OCI-LY3 (cell line): ENCODE results near the gene NUMBL.

Experiments
- H2AFZ ChIP-seq: fragments of 200-600, 300-600 bp; shearing (Covaris generic); 2 replicates; pipeline ENCODE4 v1.6.0; 2014; ENCODE audit warnings: antibody characterized with exemption, low read depth, low read length
- H3K27ac ChIP-seq: fragments of 200-600, 300-600 bp; sonication (generic); 2 replicates; pipeline ENCODE4 v1.5.1; 2014; ENCODE audit warnings: mild to moderate bottlenecking, low read length, moderate library complexity, mixed read lengths
- H3K27me3 ChIP-seq: fragments of 200-600, 300-600 bp; sonication (generic); 2 replicates; pipeline ENCODE4 v1.6.1; 2014; ENCODE audit warnings: low read depth, low read length, mixed read lengths
- H3K36me3 ChIP-seq: fragments of 200-600, 300-600 bp; sonication (generic); replicated peaks from 2 replicates; pipeline ENCODE3; 2014; ENCODE audit warnings: low read depth, low read length, mixed read lengths
- H3K4me1 ChIP-seq: fragments of 300-600, 200-600 bp; sonication (generic); 2 replicates; pipeline ENCODE4 v1.6.1; 2014; ENCODE audit warnings: low read length, mixed read lengths
- H3K4me2 ChIP-seq: fragments of 200-600, 300-600 bp; sonication (generic); 2 replicates; pipeline ENCODE4 v1.6.1; 2014; ENCODE audit warnings: low read length, mixed read lengths
- H3K4me3 ChIP-seq: fragments of 300-600, 200-600 bp; sonication (generic); 2 replicates; pipeline ENCODE4 v1.5.1; 2014; ENCODE audit warnings: antibody characterized with exemption, mild to moderate bottlenecking, low read length, moderate library complexity
- H3K79me2 ChIP-seq: fragments of 300-600, 200-600 bp; shearing (Covaris generic); 2 replicates; pipeline ENCODE4 v1.6.1; 2014; ENCODE audit warnings: mild to moderate bottlenecking, low read length, mixed read lengths
- H3K9ac ChIP-seq: fragments of 300-600, 200-600 bp; shearing (Covaris generic); 2 replicates; pipeline ENCODE4 v1.6.0; 2014; ENCODE audit warnings: mild to moderate bottlenecking, low read length, moderate library complexity
- H3K9me3 ChIP-seq: fragments of 200-600, 300-600 bp; shearing (Covaris generic); 2 replicates; pipeline ENCODE4 v1.6.1; 2014; ENCODE audit warnings: low read length, mixed read lengths; ENCODE audit not compliant: insufficient read depth
- H4K20me1 ChIP-seq: fragments of 200-600, 300-600 bp; sonication (generic); 2 replicates; pipeline ENCODE4 v1.6.1; 2016; ENCODE audit warnings: low read length, mixed read lengths; ENCODE audit not compliant: insufficient read depth
- CTCF ChIP-seq: fragments of 200-600, 300-600 bp; sonication (generic); IDR thresholded peaks from 2 replicates; pipeline ENCODE4 v1.5.1; 2014; ENCODE audit warnings: antibody characterized with exemption, low read length, low read depth
- EZH2phosphoT487 ChIP-seq: fragments of 200-600 bp; shearing (Covaris generic); IDR thresholded peaks from 2 replicates; pipeline ENCODE4 v1.6.1; 2018; ENCODE audit warnings: antibody characterized with exemption, mixed run types, low read depth

The NUMBL gene

DNA sequence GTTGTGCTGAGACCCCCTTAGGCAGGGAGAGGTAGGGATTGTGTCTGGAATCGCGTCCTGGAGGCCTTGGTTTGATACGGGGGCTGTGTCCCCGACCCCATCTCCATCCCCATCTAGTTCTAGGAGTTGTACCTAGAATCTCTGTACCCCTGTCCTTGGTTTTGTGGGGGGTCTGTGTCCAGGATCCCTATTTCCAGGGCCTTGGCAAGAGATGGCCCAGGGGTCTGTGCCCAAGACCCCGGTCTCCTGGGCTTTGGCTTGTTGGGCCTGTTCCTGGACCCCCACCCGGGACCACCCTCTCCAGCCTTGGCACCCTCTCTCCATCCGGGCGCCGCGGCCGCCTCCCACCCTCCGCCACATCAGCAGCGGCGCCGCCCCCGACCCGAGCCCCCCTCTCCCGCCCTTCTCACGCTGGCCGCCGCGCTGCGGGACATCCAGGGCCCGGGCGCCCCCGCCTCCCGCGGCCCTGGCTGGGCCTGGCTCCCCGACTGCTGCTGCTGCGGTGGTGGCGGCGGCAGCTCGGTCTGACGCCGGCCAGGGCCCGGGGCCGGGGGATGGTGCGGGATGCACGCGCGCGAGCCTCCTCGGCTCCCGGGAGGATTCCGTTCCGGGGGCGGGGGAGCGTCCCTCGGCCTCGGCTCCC, at the start of gene NUMBL:
NUMBL (minus strand) TSS at position 602 of the 643 bp plus-strand sequence; CDS start at position 434, 168 bp downstream.
- peaks cover 15% of the 10 kb centered on the region for H3K4me1 ChIP-seq
- no peaks in the 10 kb centered on the region for H4K20me1 ChIP-seq
- H3K27me3 ChIP-seq = no peaks in the 10 kb centered on the region
- no peaks in the 10 kb centered on the region for H3K9me3 ChIP-seq
- H3K9ac ChIP-seq = peak within 1 kb of the TSS; percentile 77
- peak within 1 kb of the TSS; percentile 98 for H3K4me2 ChIP-seq
- TF ChIP-seq EZH2phosphoT487 (no peak), CTCF (no peak)
- peak within 1 kb of the TSS; percentile 89 for H3K4me3 ChIP-seq
- H3K27ac ChIP-seq = peak within 1 kb of the TSS; percentile 28
- H3K36me3 ChIP-seq = peaks cover 6% of the 10 kb centered on the region
- H3K79me2 ChIP-seq = no peaks in the 10 kb centered on the region
- H2AFZ ChIP-seq = peak within 1 kb of the TSS; percentile 85

DNA sequence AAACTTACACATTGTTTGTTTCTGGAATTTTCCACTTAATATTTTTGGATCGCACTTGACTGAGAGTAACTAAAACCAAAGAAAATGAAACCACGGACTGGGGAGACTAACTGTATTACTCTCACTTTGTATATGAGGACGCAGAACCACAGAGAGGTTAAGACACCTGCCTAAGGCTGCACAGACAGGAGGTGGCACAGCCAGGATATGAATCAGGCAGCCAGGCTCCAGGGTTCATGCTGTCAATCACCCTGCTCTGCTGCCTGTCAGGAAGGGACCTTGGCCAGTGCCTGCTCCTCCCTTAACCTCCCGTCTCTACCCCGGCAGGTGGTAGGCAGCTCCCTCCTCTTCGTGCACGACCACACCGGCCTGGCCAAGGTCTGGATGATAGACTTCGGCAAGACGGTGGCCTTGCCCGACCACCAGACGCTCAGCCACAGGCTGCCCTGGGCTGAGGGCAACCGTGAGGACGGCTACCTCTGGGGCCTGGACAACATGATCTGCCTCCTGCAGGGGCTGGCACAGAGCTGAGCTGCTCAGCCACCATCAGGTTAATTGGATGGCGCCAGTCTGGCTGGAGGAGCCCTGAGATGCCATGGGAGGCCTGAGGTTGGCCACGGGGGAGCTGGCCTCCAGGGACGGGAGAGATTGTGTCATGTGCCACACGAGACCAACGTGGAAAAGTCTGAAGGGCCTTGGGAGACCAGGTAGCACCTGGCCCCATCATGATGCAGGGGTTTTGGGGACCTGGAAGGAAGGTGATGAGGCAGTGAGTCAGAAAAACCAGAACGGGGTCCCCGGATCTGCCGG, 48.8 kb upstream of the NUMBL start:
- no peak overlapping the region for H3K4me3 ChIP-seq
- no peaks in the 10 kb centered on the region for H3K27me3 ChIP-seq
- H3K79me2 ChIP-seq = no peaks in the 10 kb centered on the region
- no peaks in the 10 kb centered on the region for H4K20me1 ChIP-seq
- H3K9ac ChIP-seq = no peak overlapping the region
- H2AFZ ChIP-seq = no peak overlapping the region
- peaks cover 33% of the 10 kb centered on the region for H3K36me3 ChIP-seq
- no peak overlapping the region for H3K4me2 ChIP-seq
- TF ChIP-seq CTCF (no peak), EZH2phosphoT487 (no peak)
- no peaks in the 10 kb centered on the region for H3K4me1 ChIP-seq
- H3K27ac ChIP-seq = no peak overlapping the region
- no peaks in the 10 kb centered on the region for H3K9me3 ChIP-seq

DNA sequence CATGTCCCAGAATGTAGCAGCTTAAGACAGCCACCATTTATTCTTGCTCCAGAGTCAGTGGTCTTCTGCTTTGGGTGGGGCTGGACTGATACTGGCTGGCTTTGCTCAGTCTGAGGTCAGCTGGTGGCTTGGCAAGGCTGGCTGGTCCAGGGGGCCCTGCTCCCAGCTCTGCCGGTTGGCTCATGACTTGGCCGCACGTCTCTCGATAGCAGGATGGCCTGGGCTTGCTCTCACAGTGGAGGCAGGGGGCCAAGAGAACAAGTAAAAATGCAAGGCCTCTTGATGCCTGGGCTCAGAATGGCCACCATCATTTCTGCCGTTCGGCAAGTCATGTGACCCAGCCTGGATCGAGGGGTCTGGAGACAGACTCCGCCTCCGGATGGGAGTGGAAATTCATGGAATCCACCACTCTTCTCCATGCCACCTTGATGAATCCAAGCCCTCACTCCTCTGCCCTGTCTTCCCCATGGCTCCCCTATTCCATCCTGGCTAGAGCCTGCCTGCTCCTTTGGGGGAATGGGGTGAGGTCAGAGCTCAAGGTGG, 46.7 kb upstream of the NUMBL start:
- no peak overlapping the region for H3K4me2 ChIP-seq
- no peaks in the 10 kb centered on the region for H4K20me1 ChIP-seq
- H3K9me3 ChIP-seq = no peaks in the 10 kb centered on the region
- no peaks in the 10 kb centered on the region for H3K4me1 ChIP-seq
- no peaks in the 10 kb centered on the region for H3K27me3 ChIP-seq
- no peak overlapping the region for H3K27ac ChIP-seq
- no peak overlapping the region for H2AFZ ChIP-seq
- TF ChIP-seq CTCF = no peak
- TF ChIP-seq EZH2phosphoT487 = no peak
- H3K9ac ChIP-seq = no peak overlapping the region
- no peak overlapping the region for H3K4me3 ChIP-seq
- peaks cover 43% of the 10 kb centered on the region for H3K36me3 ChIP-seq
- H3K79me2 ChIP-seq = no peaks in the 10 kb centered on the region

- no peak overlapping the region for H3K27ac ChIP-seq
- H3K27me3 ChIP-seq = no peaks in the 10 kb centered on the region
- no peaks in the 10 kb centered on the region for H3K4me1 ChIP-seq
- H2AFZ ChIP-seq = no peak overlapping the region
- peaks cover 40% of the 10 kb centered on the region for H3K36me3 ChIP-seq
- no peak overlapping the region for H3K4me3 ChIP-seq
- H3K79me2 ChIP-seq = no peaks in the 10 kb centered on the region
- no peaks in the 10 kb centered on the region for H4K20me1 ChIP-seq
- H3K4me2 ChIP-seq = no peak overlapping the region
- H3K9ac ChIP-seq = no peak overlapping the region
- H3K9me3 ChIP-seq = no peaks in the 10 kb centered on the region
- TF ChIP-seq EZH2phosphoT487 (no peak), CTCF (no peak)
Measured at GRCh38 chr19:40736661-40737060, 46.2 kb upstream of the NUMBL start.
